Left colon (tissue), 2 donors: Measurements from ENCODE around the gene PAWR. TPM values are rescaled to one million over a fixed set of nuclear protein-coding genes. Genes with fewer than 3 reads are reported as not detected.

Experiments
- ATAC-seq: fragments of 200-7000 bp; cut with Tn5 transposase; one replicate; pipeline ENCODE4 v1.9.1; 2020; ENCODE audit warnings: mild to moderate bottlenecking, moderate library complexity
- DNase-seq, 2 donors: peaks; one replicate each; pipeline ENCODE4 v3.0.0-alpha.2; 2020
- intact Hi-C, 2 donors: fragments of 100-400 bp; cut with DNase I in 1 of 2; cut with micrococcal nuclease in 1 of 2; formaldehyde crosslinking; loops; one replicate each; pipeline versions ENCODE4 v1.11.2 to v1.14.0; 2022; cut with DNase I, micrococcal nuclease
- long read RNA-seq: library from polyadenylated mRNA; unstranded; transcript quantifications from one replicate; pipeline ENCODE4 v2.0.0, GENCODE V29; 2021
- total RNA-seq, 2 donors: library from RNA; stranded (reverse); fragmentation: NEBNext Ultra II Directional; extraction: Animal tissue kit (Norgen Biotek cat#: 25700); gene quantifications; one replicate each; pipeline ENCODE4 v1.2.1, GENCODE V29; 2021
- donor health status: DM: no; HTN: no; CAD: no.
- donor health status: DM: yes; HTN: yes; CAD: no.

PAWR gene, protein sequence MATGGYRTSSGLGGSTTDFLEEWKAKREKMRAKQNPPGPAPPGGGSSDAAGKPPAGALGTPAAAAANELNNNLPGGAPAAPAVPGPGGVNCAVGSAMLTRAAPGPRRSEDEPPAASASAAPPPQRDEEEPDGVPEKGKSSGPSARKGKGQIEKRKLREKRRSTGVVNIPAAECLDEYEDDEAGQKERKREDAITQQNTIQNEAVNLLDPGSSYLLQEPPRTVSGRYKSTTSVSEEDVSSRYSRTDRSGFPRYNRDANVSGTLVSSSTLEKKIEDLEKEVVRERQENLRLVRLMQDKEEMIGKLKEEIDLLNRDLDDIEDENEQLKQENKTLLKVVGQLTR
- 100 to 1,000 TPM; 146 to 151 TPM for total RNA-seq
- long read RNA-seq, full-length matches to known transcripts, result 18 of 70 reads
- long read RNA-seq, partial matches to known transcripts, result 30 of 70 reads
- long read RNA-seq, other reads (novel, unspliced or antisense), result 22 of 70 reads

DNA sequence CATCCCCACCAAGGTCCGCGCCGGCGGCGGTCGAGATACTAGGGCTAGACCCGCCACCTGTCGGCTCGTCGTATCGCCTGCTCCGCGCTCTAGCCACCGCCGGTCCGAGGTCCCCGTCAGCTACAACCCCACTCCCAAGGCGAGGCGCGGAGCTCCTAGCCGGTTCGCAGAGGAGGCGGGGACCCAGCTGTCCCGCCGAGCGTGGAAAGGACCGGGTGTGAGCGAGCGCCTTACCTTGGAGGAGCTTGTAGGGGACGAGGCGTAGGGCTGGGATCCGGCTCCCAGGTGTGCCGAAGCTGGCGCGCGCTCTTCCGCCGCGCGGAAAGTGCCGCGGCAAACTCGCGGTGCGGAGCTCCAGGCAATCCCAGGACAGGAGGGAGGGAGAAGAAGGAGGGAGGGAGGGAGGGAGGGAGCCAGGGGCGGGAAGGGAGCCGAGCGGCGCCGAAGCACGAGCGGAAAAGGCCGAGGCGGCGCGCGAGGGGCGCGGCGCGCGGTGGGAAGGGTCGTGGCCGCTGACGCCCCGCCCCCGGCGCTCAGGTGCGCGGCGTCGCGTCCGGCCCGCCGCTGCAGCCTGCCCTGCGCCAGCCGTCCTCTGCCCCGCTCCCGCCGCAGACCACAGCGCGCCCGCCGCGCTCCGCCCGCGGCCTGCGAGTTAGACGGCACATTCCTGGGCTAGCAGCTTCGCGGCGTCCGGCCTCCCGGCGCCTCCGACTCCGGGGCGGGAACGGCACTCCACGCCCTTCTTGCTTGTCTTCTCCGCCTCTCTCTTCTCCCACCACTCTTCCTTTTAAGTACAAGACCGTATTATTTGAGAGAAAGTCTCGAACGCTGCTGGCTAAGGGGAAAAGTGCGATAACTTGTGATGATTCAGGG lies at the start of gene PAWR:
TSS of gene PAWR (minus strand) at position 327 of the 873 bp plus-strand sequence. CDS start 720 bp downstream, outside the sequence.
- intact Hi-C loops, result no loop called here
- ATAC-seq (peak; percentile 69), DNase-seq (peak; percentile 84 to 87)

DNA sequence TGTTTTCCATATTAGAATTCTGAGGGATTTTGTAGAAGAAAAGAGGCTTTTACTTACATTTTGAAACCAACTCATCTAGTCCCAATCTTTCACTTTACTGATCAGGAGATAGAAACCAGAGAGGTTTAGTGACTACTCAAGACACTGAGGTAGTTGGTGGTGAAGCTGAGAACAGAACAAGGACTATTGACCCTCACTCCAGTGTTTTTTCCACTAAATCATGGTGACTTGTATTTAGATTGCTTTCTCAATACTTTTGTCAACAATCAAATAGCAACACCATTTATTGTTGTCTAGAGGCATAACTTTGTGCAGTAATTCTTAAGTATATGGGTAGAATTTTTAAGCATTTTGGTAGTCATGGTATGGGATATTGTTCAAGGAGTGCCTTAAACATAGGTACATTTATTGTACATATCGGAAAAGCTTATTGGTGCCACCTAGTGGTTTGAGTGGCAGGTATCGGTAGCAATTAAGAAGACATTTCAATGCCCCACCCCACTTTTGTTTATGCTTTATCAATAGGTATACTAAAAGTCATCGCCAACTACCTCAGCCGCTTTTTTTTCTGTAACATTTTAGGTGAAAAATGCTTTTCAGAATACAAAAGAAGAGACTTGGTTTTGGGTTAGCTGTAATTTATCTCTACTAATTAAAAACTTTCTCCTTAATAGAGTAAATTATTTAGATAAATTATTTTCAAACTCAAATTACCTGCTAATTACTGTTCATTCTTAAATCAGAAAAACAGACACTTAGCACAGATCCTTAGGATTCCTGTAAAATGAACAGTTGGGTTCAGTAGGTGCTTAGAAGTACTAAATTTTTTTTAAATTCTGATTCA lies 47.3 kb upstream of the PAWR start:
- intact Hi-C loops, result loop anchor here in 1 of 2 donors (5.0 kb wide), 1 partner anchor 191 kb away; no protein-coding TSS in a partner anchor
- ATAC-seq, result peak; percentile 86
- DNase-seq, result peak in 1 of 2 donors; percentile 43

DNA sequence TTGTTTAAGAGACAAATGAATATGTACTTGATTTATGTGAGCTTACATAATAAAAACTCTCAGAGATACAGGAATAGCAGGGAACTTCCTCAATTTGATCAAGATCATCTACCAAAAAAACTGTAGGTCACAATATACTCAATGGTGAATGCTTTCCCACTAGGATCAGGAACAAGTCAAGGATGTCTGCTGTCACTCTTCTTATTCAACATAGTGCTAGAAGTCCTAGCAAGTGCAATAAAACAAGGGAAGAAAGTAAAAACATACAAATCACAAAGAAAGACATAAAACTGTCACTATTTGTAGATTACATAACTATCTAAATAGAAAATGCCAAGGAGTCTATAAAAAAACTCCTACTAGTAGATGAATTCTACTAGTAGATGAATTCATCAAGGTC lies 41.9 kb upstream of the PAWR start:
- DNase-seq, result no peak
- ATAC-seq, result no peak
- intact Hi-C loops, result no loop called here

DNA sequence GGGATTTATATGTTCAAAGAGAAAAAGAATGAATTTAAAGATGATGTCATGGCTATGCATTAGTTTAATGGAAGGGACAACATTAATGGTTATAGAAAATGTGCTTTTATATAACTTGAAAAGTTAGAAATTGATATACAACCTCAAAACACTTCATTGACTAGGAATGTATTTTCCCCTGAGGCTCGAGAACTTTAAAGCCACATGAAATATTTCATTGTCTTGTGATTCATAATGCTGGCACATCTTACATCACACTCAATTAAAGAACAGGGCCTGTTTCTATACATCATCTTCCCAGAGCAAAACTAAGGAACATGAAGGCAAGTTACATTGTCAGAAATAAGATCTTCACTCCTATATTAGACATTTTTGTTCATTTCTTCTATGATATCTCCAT lies 35.2 kb upstream of the PAWR start:
- DNase-seq (no peak), ATAC-seq (no peak)
- intact Hi-C loops, result no loop called here

DNA sequence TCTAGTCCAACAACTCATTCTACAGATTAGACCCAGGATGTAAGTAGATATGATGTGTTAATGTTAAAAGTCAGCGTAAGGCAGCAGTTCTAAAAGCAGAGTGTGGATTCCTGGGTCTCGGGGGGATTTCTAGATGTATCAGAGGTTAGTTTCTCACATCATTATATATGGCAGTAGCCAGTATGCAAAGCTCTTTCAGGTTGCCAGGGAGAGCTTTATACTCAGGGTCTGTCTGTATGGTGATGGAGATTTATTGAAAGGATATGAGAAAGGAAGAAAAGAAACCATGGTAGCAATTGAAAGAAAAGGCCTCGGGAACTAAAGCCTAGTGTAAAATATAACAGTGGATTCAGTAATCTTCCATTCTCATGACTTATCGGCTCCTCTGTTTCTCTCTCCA lies 26.2 kb upstream of the PAWR start:
- ATAC-seq (no peak), DNase-seq (no peak)
- intact Hi-C loops, result no loop called here

DNA sequence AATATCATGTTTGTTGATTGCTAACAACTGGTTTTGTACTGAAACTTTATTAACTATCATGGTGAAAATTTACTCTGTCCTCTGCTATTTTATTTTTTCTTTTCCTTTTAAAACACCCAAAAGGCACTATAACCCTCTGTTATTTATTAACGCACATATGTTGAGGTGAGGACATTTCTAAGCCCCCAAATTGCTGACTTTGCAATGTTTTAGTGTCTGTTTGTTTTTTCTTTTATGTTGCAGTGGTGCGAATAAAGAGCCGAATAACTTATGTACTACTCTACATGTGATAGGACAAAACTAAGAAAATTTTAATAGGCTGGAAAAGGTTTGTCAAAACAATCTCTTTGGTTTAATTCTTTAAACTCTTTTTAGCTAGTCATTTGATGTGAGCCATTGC lies 24.5 kb upstream of the PAWR start:
- DNase-seq, result no peak
- intact Hi-C loops, result no loop called here
- no peak for ATAC-seq

DNA sequence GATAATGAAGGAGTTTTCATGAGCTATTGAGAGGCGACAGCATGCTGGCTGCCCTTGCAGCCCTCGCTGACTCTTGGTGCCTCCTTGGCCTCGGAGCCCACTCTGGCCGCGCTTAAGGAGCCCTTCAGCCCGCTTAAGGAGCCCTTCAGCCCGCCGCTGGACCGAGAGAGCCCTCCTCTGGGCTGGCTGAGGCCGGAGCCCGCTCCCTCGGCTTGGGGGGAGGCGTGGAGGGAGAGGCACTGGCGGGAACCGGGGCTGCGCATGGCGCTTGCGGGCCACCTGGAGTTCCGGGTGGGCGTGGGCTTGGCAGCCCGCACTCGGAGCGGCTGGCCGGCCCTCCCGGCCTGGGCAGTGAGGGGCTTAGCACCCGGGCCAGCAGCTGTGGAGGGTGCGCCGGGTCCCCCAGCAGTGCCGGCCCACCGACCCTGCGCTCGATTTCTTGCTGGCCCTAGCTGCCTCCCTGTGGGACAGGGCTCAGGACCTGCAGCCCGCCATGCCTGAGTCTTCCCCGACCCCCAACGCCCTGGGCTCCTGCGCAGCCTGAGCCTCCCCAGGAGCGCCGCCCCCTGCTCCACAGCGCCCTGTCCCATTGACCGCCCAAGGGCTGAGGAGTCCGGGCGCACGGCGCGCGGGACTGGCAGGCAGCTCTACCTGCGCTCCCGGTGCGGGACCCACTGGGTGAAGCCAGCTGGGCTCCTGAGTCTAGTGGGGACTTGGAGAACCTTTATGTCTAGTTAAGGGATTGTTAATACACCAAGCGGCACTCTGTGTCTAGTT lies 20.1 kb upstream of the PAWR start:
- intact Hi-C loops, result no loop called here
- DNase-seq (no peak), ATAC-seq (no peak)

DNA sequence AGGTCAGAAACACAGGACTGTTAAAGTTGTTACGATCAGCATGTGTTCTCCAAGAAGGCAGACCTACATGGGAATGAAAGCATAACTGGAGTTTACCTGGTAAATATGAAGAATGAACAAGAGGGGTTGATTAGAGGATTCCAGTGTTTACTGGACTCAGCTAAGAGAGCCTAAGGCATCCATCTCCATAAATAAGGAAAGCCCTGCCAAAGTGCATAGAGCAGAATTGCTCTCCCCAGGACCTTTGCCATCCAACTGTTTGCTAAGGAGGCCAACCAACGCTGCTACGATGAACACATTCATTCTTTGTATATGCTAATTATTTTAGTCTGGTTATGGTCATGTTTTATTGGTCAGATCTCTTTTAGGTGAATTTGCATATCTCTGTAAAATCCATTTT lies 17.1 kb upstream of the PAWR start:
- DNase-seq, result no peak
- intact Hi-C loops, result no loop called here
- peak; percentile 60 for ATAC-seq

DNA sequence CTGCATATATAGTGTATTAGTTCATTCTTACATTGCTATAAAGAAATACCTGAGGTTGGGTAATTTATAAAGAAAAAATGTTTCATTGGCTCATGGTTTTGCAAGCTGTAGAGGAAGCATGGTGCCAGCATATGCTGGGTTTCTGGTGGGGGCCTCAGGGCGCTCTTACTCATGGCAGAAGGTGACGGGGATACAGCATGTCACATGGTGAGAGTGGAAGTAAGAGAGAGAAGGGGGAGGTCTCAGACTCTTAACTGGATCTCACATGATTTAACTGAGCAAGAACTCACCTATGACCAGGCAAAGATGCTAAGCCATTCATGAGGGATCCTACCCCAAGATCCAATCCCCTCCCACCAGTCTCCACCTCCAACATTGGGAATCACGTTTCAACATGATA lies 15.9 kb upstream of the PAWR start:
- intact Hi-C loops, result no loop called here
- ATAC-seq (no peak), DNase-seq (no peak)

DNA sequence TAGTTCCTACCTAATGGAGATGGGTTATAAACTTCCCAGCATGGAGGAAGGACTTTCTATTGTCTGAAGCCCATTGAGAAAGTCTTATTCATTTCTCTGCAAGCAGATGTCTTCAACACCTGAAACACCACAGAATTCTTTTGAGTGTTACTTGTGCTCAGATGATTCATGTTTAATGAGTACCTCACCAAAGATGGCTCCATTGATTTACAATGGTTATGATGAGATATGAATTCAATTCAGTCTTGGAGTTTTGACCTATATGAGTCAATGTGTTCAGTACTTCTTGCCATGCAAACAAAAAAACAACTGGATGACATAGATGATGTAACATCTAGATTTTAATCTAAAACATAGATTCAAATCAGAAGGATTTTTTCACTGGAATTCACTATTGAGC lies 15.4 kb upstream of the PAWR start:
- DNase-seq (no peak), ATAC-seq (no peak)
- intact Hi-C loops, result no loop called here

DNA sequence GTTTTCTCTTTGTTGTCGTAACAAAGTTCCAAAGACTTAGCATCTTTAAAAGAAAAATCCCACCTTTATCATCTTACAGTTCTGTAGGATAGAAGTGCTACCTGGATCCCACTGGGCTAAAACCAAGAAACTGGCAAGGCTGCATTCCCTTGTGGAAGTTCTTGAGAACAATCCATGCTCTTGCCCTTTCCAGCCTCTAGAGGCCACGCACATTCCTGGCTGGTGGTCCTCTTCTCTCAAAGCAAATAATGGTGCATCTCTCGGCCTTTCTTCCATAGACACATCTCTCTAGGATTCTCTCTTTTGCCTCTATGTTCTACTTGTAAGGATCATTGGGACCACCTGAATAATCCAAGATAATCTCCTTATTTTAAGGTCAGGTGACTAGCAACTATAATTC lies 8.2 kb upstream of the PAWR start:
- DNase-seq (no peak), ATAC-seq (no peak)
- intact Hi-C loops, result no loop called here

DNA sequence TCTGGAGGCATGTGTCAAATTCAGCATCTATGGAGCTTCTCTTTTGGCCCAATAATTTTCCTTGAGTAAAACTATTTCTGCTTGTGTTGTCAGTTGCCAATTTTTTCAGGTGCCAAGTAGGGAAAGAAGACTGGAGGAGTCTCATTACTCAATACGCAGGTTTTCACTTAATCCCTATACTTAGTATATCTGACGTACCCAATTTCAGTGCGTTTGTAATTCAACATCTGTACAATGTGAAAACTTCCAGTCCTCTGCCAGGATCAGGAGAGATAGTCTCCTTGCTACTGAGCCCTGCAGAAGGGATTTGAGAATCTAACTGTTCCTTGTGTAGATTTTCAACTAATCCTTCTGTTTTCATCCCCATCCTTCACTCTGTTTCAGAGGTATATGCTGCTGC lies 5.7 kb upstream of the PAWR start:
- ATAC-seq (no peak), DNase-seq (no peak)
- intact Hi-C loops, result no loop called here

DNA sequence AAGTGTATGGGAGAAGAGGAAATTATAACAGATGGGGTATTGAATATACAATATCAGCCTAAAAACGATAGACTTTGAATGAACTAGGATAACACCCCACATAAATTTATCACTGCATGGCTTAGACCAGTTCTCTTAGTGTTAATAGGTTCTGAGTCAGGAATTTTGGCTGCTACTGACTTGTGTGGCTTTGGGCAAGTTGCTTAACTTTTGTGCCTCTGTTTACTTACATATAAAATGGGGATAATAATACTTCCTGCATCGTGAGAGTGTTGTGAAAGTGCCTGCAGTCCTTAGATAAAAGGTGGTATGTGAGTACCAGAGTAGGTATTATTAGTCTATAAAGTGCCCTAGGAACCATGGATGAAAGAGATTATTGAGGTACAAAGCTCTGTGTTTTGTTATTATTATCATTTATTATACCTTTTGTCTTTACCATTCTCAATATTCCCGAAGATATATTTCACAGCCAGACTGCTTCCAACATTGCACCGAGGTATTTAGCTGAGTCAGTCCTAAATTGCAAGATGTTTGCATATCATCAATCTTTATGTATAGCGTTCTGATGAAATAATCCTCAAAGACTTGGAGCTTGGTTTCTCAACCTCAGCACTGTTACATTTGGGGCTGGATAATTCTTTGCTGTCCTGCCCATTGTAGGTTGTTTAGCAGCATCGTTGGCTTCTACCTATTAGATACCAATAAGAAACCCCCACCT lies 2.3 kb upstream of the PAWR start:
- intact Hi-C loops, result no loop called here
- no peak for DNase-seq
- ATAC-seq, result no peak

DNA sequence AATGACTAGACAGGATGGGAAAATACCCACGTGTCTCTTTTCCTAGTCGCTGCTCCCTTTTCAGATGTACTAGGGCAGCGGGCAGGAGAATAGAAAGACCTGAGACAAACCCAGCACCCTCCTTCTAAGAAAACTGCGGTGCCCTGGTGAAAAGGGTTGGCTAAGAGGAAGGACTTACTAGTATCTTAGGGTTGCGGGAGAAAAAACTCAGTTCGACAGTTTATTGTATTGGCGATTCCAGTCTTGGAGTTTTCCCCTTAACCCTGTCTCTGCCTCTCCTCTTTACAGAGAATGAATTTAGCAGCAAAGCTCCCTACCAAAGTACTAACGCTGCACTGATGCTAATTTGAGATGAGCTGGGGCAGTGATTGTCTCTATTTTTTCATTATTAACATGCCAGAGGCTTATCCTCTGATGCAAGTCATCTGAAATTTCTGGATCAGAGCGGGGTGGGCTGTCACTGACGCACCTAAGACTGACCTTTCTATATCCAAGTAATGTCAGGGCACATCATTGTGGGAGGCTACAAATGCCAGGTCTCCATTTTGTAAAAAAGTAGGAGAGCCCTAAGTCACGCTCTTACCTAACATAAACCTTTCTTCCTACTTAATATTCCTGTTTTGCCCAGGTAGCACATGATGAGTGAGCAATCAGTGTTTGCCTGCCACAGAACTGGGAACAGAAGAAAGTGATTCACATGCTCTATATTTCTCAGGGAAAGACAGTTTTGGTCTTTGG lies 916 bp upstream of the PAWR start:
- intact Hi-C loops, result no loop called here
- DNase-seq, result no peak
- peak; percentile 8 for ATAC-seq

DNA sequence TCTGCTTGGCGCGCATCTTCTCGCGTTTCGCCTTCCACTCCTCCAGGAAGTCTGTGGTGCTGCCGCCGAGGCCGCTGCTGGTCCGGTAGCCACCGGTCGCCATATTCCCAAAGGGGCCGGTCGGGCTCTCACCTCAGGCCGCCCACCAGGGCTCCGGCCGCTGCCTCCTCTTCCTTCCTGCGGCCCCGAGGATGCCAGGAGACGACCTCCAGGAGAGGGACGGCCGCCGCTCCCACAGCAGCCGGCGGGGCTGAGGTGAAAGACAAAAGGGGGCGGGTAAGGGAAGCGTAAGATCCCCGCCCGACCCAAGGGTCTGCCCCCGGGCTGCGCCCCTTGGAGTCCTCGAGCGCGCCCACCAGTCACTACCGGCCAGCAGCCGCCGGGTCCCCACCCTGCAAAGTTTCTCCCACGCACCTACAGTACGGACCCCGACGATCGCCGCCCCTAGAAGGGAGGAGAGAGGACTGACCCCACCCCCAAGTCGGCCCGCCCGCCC lies 574 bp downstream of the PAWR start:
- peak; percentile 44 to 66 for DNase-seq
- ATAC-seq, result peak; percentile 18
- intact Hi-C loops, result no loop called here

DNA sequence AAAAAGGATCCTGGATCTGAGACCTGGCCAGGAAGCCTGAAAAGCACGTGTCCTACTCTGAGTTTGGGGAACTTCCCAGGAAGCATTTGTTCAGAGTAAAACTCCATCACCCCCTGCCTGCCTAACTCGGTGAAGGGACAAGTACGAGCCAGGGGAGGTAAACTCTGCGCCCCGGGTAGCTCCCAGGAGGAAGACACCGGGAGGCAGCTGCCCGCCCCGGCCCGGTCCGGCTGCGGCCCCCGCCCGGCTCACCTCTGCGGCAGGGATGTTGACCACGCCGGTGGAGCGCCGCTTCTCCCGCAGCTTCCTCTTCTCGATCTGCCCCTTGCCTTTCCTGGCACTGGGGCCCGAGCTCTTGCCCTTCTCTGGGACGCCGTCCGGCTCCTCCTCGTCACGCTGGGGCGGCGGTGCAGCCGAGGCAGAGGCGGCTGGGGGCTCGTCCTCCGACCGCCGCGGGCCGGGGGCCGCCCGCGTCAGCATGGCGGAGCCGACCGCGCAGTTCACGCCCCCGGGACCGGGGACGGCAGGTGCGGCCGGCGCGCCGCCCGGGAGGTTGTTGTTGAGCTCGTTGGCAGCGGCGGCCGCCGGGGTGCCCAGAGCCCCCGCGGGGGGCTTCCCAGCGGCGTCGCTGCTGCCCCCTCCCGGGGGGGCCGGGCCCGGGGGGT lies 1.2 kb downstream of the PAWR start:
- intact Hi-C loops, result no loop called here
- DNase-seq, result peak; percentile 52 to 68
- peak; percentile 10 for ATAC-seq
